Measurements from ENCODE around the gene CSTF1.
A peak's percentile ranks its signal among the peaks of the same experiment; 100 is the strongest.

The CSTF1 gene

DNA sequence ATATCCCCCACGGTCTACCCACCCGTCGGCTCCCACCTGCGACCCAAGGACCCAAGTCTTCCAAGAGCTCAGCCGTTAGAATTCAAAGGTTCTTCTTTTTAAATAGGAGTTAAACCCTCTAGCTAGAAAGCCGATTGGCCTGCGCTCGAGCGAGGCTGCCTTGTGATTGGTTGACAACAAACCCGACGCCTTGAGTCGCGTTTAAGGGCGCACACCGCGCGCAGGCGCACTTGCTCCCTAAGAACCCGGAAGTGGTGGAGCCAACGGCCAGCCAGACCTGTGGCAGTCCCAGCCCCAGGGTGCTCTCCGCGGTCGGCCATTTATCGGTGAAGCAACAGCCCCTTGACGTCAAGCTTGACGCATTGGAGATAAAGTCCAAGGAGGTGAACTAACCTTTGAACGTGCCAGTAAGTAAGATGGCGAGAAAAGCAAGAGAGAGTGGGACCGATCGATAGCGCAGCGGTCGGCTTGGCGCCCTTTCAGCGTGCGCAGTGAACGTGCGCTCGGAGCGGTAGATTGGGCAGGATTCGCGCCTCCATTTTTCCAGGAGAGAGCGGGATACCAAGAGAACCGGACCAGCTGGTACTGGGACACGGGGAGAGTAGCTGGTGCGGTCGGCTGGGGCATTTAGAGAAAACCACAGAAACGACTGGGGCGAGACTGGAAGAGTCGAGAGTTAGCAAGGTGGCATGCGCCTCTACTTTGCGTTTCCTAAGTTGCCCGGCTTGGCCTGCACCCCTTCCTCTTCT lies at the start of gene CSTF1, which contains the start of gene AURKA:
Gene CSTF1, plus strand, starts transcription at position 514 of the 749 bp plus-strand sequence. CDS start 2,908 bp downstream, outside the sequence.
Gene AURKA, minus strand, starts transcription at position 84 of the 749 bp plus-strand sequence. CDS start 4,018 bp downstream, outside the sequence.
- DNase-seq (ENCODE audit: low spot score), result peak; percentile 100

DNA sequence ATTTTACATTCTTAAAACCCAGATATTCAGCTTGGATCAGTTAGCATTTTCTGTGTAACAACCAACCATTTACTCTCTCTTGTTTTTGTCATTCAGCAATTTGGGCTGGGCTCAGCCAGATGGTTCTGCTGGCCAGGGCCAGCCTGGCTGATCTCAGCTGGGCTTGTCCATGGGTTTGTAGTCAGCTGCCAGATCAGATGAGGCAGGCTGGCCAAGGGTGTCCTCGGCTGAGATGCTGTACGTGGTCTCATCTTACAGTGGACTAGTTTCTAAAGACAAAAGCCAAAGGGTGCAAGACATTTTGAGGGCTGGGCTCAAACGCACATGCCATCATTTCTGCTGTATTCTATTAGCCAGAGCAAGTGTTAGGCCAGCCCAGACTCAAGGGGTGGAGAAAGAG lies 49.7 kb upstream of the CSTF1 start:
- DNase-seq (ENCODE audit: low spot score), result no peak

DNA sequence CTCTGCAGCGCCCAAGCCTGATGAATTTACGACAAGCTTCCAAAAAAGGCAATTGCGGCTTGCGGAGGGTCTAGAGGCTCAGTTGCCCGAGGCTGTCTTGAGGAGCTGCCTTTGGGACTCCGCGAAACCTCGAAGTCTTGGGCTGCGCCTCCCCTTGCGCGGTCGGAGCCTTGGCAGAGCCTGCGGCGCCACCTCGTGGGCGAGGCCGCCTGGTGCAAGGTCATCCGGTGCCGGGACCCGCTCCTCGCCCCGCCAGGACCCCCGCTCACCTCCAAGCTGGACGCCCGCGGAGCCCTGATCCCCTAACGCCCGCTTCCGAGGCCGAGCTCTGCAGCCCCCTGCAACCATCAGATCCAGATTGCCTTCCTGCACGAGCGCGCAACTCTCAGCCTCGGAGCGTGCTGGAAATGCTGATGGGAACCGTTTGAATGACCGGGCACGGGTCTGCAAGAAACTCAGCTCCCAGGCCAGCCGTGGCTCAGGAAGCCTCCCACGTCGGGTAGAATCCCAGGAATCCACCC lies 48.5 kb upstream of the CSTF1 start:
- DNase-seq (ENCODE audit: low spot score), result peak; percentile 17

DNA sequence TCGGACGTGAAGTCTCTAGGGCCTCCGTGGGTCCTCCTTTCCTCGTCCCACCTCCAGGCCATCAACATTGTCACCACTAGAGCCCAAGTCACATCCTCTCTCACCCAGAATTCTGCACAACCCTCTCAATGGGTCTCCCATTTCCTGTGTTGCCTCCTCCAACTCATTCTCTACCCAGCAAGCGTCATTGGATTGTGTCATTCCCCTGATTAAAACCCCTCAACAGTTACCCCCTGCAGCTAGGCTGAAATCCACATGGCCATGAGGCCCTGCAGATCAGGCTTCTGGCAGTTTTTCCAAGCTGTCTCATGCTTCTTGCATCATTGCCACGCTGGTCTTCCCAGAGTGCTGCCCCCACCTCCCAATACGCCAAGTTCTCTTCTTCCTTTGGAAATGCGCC lies 46.5 kb upstream of the CSTF1 start:
- DNase-seq (ENCODE audit: low spot score), result no peak

DNA sequence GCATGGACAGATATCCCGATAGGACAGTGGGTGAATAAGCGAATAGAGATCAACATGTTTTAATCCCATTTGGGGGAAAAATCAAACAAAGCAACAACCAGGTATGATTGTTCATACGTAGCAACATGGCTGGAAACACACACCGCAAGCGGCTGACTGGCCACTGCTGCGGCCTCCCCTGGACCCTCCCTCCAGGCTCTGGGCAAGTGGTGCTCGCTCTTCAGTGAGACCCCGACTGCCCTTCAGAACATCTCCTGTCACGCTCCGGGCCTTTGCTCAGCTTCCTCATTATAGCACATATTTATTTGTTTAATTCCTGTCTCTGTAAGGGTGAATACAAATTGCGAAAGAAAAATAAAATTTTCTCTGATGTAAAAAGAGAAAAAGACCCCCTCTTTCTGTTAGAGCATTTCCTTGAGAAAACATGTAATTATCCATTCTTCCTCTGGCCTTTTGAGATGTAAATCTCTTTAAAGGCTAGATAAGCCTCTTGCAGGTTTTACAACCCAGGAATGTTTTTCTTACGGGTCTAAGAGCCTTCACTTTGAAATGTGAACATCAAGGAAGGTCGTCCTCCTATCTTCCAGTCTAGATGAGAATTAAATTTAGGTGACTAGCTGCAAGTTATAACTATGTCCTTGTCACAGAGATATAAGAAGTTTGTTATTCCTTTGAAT lies 44.7 kb upstream of the CSTF1 start:
- no peak for DNase-seq (ENCODE audit: low spot score)

DNA sequence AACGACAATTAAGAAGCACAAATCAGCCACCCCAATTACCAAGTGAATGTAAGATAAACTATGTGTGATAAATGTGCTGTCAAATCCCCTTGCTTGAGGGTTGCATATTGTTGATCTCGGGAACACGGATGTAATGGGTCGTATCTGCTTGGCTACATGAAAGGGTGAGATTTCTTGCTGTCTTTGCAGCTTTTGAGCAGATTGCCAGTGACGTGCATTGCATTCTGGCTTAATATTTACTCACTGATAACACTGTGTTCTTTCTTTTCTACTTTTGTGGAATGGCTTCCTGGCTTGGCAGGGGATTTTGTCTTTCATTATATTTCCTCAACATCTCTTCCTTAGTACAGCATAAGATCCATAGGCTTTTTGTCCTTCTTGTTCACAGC lies 44.1 kb upstream of the CSTF1 start:
- no peak for DNase-seq (ENCODE audit: low spot score)

DNA sequence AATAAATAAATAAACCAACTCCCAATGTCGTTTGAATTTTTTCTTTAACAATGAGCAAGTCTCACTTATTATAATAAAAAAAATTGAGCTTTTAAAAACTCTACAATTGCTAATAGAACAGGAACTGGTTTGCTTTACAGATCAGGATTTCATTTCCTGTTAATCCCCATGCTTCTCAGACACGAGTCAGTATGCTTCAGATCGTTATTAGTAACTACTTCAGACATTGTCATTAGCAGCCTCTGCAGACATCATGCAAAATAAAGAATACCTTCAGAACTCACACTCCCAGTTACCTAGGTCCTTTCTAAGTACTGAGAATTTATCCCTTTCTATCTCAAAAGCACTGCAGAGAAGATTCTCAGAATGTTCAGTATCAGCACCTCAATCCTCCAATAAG lies 43.7 kb upstream of the CSTF1 start:
- DNase-seq (ENCODE audit: low spot score), result no peak

DNA sequence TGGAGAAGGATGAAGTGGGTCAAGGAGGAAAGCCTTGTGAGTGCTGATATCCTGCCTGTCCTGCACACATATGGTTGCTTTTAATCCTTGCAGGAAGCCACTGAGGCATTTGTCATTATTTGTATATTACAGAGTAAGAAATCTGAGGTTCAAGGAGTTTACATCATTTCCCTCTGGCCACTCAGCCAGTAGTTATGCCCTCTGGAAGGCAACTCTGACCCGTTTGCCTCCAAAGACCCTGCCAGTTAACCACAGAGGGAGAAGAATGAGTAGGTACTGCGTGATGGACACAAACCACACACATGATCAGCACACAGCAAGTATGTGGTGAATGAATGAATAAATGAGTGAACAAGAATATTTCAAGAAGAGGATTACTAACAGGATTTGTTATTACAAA lies 41.6 kb upstream of the CSTF1 start:
- DNase-seq (ENCODE audit: low spot score), result no peak

DNA sequence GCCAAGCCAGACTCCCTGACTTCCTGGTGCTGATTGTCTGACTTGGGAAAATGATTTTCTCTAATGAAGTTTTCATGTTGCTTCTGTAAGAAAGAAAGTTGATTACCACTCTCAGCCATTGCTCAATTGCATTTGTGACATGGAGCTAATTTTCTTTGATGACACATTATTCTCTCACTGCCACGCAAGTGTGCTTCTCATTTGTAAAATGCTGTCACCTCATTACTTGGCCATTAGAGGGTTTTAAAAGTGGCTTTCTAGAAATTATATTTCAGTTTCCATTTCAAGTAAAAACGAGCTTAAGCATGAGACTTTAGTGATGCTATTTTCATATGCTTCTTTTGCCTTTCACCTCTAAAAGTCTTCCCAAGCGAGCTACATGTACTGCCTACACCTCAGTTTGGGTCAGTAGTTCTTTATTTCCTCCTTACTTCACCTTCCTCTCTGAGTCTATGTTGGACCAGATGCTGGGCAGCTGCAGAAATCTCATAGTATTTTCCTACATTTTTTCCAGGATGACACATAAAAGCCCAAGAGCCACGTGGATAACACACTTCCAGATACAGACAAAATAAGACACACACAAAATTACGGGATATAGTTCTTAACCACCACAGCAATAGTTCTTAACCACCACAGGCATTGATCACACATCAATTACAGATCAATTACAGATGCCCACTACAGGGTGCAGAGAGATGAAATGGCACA lies 39.9 kb upstream of the CSTF1 start:
- DNase-seq (ENCODE audit: low spot score), result no peak

DNA sequence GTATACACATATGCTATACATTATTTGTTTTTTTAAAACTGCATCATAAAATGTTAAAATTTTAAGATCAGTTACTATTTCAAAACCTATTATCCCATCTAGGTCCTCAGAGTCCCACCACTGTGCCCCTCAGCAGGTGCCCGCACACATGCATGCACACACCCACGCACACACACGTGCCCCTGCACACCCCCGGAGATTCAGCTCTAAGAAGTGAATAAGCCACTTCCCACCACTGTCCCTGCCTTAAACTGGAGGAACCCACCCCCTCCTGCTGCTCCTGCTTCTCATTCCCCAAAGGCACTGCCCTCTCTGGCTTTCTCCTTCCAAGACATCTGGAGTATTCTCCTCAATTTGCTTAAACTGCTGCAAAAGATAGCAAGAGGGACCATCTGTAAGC lies 39.1 kb upstream of the CSTF1 start:
- no peak for DNase-seq (ENCODE audit: low spot score)

DNA sequence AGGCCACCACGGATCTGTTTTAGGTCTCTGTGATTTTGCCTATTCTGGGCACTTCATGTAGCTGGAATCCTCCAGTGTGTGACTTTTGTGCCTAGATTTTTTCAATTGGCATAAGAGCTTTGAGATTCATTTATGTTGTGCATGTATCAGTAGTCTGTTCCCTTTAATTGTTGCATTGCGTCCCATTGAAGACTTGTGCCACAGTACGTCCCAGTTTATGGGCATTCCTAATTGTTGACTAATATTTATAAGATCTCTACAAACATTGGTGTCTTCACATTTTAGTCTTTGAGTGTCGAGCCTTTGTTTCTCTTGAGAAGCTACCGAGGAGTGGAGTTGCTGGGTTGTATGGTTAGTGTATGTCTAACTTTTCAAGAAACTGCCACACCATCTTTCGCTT lies 34.4 kb upstream of the CSTF1 start:
- DNase-seq (ENCODE audit: low spot score), result no peak

DNA sequence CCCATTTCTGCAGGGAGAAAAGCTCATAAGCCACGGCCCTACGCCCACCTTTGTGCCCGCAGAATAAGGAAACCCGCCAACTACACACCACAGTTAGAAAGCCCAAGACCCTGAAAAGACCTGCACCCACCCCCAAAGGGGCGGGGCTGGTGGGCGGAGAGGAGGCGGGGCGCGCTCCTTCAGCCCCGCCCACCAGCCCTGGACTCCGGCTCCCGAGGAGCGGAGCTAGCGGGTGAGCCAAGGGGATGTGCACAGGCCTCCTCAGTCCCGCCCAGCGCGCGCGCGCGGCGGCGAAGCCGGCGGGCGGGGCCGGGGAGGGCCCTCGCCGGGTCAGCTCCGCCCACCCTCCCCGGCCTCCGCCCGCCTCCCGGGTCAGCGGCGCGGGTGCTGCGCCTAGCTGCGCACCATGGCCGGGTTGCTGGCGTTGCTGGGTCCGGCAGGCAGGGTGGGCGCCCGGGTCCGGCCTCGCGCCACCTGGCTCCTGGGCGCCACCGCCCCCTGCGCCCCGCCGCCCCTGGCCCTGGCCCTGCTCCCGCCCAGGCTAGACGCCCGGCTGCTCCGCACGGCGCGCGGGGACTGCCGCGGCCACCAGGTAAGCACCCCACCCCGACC lies 33.7 kb upstream of the CSTF1 start, which contains the start of gene FAM210B:
Gene FAM210B, plus strand, starts transcription at position 375 of the 612 bp plus-strand sequence. Its CDS starts 32 bp downstream, at position 407.
- DNase-seq (ENCODE audit: low spot score), result peak; percentile 89

DNA sequence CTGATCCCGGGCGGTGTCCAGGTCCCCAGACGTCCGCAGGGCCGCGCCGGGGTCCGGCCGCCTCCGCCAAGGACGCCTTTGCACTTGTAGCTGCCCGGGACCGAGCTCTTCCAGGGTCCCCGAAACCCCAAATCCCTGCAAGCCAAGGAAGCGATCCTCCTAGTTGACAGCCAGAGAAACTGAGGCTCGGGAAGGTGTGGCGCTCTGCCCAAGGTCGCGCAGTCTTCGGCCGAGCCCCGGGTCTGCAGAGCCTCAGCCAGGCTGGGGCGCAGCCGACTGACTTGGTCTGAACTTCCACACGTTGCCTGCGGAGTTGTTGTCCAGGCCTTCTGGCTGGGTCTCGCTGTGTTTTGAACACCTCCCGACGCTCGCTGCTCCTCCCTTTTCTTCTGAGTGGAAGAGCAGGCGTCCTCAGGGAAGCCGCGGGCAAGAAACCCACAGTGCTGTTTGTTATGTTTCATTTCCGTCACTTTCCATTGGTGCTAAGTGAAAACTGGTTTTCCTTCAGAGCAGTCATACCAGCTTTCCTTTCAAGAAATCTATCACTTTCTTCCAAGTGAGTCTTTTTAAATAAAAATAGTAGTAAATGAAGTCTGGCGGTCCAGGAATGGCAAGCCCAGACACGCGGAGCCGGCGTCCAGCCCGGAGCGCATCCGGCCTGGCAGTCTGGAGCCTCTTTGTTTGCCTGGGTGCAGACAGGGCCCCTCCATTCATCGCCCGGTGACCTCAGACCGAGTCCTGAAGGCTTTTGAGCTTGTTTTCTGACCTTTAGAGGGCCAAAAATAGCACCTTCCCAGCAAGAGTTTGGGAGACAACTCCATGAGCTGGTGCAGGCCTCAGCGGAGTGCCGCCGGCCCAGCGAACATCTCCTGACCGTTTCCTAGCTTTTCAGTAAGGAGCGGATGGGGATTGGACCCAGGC lies 33.0 kb upstream of the CSTF1 start:
- peak; percentile 55 for DNase-seq (ENCODE audit: low spot score)

DNA sequence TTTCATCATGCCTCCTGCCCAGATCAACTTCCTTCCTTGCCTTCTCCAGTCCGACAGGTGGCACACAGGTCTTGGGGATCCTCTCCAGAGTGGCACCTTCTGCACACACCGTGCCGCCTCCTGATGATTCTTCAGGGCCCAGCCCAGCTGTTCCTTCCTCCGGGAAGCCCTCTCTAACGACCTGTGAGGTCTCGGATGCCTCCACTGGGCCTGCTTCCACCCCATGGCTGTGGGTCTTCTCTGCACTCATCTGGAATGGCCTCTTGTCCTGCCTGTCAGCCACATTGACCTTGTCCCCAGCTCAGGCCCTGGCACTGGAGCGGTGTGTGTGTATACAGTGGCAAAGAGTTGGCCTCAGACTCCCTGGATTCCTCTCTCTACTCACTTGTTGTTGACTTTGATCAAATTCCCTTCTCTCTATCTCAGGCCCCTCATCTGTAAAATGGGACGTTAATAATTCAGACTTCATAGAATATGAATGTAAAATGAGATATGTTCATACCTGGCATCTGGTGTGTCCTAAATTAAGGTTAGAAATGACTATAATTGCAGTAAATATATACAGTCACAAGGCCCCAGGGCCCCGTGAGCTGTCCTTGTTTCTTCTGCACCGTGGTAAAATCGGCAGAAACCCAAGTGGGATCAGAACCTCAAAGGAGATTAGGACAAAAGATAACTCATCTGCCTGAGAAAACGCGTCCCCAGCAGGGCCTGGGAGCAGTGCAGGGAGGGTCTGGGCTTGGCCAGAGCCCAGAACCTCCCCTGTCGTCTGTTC lies 32.1 kb upstream of the CSTF1 start:
- DNase-seq (ENCODE audit: low spot score), result no peak

DNA sequence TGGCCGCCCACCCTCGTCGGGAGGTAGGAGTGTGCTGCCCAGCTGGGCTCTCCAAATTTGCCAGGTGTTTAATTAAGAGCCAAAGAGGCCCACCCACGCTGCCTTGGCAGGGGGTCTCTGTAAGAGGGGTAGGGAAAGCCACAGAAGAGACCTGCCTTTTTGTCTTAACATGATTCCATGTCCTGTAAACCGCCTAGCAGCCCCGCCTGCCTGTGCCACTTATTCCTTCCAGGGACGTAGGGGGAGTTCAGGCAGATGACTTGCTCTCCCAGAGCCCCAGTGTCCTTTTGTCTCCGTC lies 31.6 kb upstream of the CSTF1 start:
- DNase-seq (ENCODE audit: low spot score), result no peak

DNA sequence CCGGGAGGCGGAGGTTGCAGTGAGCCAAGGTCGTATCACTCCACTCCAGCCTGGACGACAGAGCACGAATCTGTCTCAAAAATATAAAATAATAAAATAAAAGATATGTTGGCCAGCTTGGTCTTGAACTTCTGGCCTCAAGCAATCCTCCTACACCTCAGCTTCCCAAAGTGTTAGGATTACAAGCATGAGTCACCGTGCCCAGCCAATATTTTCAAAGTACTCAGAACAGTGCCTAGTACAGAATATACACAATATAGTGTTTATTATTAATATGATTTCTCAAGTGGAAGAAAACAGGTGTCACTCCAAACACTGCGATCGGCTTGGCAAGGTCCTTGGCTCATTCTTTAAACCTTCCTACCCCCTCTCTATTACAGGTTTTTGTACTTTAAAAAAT lies 30.5 kb upstream of the CSTF1 start:
- no peak for DNase-seq (ENCODE audit: low spot score)

DNA sequence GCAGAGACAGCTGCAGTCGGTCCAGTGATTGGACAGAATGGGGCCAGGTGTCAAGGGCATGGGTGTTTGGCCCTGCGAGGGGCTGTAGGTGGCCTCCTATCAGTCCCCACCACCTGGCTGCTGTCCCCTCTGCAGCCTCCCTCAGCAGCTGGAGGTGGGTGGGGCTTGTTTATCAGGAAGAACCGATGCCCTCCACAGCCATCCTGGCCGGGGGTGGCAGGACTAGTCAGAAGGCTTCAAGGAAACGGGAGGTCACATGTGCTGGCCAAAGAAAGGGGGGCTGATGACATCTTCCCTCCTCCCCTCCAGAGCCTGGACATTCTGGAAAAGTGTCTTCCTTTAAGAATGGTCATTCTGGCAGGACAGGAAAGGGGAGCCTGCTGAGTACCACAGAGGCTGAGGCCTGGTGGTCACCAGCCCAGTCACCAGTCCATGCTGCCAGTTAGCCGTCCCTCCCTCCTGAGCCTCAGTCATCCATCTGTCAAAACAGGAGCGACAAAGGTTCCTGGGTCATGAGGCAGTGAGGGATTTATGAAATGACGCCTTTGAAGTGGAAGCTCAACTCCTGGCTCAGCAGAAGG lies 29.5 kb upstream of the CSTF1 start:
- no peak for DNase-seq (ENCODE audit: low spot score)

DNA sequence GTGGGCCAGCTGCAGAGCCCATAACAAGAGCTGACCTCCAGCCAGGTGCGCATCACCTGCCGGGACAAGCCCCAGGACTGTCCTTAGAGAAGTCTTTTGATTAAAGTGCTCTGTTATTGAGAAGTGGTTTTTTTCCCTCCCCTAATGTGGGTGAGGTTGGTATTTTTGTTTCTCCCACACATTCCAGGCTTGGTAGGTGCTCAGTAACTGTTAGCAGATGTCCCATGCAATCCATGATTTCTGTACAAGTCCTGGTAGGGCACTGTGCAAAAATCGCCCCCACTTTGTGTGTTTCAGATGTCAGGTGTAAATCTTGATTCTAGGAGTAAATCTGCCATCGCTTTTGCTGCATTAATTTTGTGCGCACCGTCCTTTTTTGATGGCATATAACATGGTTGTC lies 29.0 kb upstream of the CSTF1 start:
- no peak for DNase-seq (ENCODE audit: low spot score)

DNA sequence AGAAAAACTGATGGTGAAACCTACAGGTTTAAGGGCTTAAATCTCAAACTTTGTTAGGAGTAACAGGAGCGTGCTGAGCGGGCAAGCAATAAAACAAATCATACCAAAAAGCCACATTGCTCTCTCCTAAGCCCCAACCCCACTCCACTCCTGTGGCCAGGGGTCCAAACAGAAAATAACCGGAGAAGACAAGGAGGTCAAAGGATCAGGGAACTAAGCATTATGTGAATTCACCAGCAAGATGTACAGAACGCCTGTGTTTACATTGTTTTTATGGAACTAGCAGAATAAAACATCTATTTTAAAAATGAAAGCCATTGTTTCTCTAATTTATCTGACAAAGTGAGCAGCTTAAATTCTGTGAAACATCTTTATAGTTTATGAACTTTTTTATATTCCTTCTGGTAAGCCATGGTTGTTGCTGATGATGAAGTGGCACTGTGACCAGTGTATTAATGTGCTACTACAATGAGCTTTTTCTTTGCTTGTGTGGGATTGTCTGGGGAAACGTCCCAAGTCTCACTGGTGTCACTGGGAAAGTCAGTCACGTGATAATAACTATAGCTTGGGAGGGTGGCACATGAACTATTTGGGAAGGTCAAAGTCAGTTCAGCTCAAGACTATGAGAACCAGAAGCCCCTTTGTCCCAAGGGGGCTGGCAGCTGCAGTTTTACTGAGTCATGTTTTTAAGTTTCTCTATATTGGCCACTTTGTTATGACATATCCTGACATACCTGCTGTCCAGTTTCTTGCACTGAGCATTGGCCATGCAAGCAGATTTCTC lies 23.9 kb upstream of the CSTF1 start:
- no peak for DNase-seq (ENCODE audit: low spot score)
